Muscle layer of duodenum (tissue), 2 donors: ENCODE results near the gene SHQ1.
"Not testable (repeated sequence)": the region's sequence is repeated elsewhere in the genome, so short reads cannot be mapped to it uniquely, and the experiment has no call there.

Experiments used
- H3K27ac ChIP-seq: one replicate; pipeline ENCODE4 v1.7.0; 2013; ENCODE audit warnings: mild to moderate bottlenecking, low read length
- H3K27me3 ChIP-seq: one replicate; pipeline ENCODE4 v1.7.0; 2013; ENCODE audit warnings: low read depth, mild to moderate bottlenecking, control low read depth, low read length
- H3K36me3 ChIP-seq, 2 donors: one replicate each; pipeline ENCODE4 v1.7.0; 2013; ENCODE audit warnings: low read length in 2 of 2, control low read depth in 1 of 2, mild to moderate bottlenecking in 1 of 2; ENCODE audit not compliant: insufficient read depth in 2 of 2, control insufficient read depth in 1 of 2
- H3K4me1 ChIP-seq, 2 donors: one replicate each; pipeline ENCODE4 v1.7.0; 2013; ENCODE audit warnings: low read length in 2 of 2, mild to moderate bottlenecking in 2 of 2, control low read depth in 1 of 2, moderate library complexity in 1 of 2; ENCODE audit not compliant: insufficient read depth in 2 of 2, control insufficient read depth in 1 of 2
- H3K4me3 ChIP-seq, 2 donors: one replicate each; pipeline ENCODE4 v1.7.0; 2013; ENCODE audit warnings: low read length in 2 of 2, low read depth in 1 of 2, mild to moderate bottlenecking in 1 of 2
- H3K9me3 ChIP-seq, 2 donors: one replicate each; pipeline ENCODE4 v1.7.0; 2013; ENCODE audit warnings: low read length in 2 of 2, control low read depth in 1 of 2, mild to moderate bottlenecking in 1 of 2; ENCODE audit not compliant: control insufficient read depth in 1 of 2
- donor health status: healthy.

The SHQ1 gene

DNA sequence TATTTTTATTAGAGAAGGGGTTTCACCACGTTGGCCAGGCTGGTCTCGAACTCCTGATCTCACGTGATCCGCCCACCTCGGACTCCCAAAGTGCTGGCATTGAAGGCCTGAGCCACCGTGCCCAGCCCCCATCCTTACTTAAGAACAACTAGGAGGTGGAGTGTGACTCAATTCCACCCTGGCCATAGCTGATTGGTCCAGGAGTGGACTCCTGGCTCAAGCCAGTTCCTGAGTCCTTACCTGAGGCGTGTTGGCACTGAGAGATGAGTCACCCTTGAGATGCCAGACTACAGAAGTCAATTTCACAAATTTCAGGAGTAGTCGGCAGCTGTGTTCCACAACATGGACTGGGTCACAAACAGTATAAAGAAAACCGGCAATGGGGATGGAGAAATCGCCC lies 124.2 kb downstream of the SHQ1 start:
- no peak overlapping the region for H3K27ac ChIP-seq
- no peaks in the 10 kb centered on the region for H3K36me3 ChIP-seq
- no peak overlapping the region for H3K4me3 ChIP-seq
- no peaks in the 10 kb centered on the region for H3K27me3 ChIP-seq
- no peaks in the 10 kb centered on the region for H3K4me1 ChIP-seq
- no peaks in the 10 kb centered on the region for H3K9me3 ChIP-seq

DNA sequence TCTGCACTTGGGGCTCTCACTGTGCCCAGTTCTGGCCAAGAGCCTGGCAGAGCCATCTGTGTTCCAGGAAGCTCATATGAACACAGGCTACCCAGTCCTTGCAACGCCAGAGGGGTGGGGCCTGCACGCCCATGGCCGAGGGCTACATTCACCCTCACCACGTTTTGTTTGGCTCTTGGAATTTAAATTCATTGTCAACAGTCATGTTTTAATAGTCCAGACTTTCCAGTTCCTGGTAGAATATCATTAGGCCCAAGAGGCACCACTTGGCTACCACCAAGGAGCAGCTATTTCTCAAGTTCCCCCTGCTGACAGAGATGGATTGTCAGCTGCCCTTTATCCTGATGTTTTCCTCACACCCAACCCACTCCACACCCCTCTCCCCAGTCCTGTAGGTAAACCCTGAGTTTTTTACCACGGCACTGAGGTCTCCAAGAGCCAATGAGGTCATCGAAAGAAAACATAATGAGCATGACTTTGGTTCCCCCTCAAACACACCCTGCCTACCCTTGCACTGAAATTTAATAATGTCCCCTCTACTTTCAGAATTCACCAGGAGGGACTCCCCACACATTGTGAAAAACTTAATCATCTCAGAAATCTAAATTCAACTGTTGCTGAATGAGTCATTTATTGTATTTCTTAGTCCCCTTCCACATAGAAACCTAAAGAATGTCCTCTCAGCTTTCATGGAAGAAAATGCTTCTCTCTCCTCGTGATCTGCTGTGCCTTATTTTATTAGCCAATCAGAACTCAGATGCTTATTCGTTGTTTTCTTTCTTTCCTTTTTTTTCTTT lies 125.1 kb downstream of the SHQ1 start:
- no peak overlapping the region for H3K4me3 ChIP-seq
- no peaks in the 10 kb centered on the region for H3K9me3 ChIP-seq
- H3K36me3 ChIP-seq, result no peaks in the 10 kb centered on the region
- no peaks in the 10 kb centered on the region for H3K4me1 ChIP-seq
- no peaks in the 10 kb centered on the region for H3K27me3 ChIP-seq
- H3K27ac ChIP-seq, result no peak overlapping the region

DNA sequence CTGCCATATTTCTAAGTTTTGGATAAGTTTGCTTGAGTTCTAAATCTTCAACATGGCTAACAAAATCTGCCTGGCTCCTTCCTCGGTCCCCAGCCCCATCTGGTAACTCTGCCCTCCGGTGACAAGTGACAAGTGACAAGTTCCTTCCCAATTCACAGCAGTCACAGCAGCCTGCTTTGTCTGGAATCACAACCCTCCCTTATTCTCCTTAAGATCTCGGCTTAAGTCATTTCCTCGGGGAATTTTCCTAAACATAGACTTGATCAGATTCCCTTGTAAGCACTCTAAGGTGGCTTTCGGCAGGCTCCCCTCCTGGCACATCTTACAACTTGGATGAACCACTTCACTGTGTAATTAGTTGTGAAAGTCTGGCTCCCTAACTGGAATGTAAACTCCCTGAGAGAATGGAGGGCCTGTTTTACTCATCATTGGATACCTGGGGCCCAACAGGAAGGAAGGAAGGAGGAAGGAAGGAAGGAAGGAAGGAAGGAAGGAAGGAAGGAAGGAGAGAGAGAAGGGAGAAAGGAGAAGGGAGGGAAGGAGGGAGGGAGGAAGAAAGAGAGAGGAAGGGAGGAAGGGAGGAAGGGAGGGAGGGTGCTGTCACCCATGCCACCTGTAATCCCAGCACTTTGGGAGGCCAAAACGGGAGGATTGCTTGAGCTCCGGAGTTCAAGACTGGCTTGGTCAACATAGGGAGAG lies 126.4 kb downstream of the SHQ1 start:
- H3K9me3 ChIP-seq, result no peaks in the 10 kb centered on the region
- H3K4me1 ChIP-seq, result no peaks in the 10 kb centered on the region
- H3K27me3 ChIP-seq, result no peaks in the 10 kb centered on the region
- H3K27ac ChIP-seq, result no peak overlapping the region
- no peaks in the 10 kb centered on the region for H3K36me3 ChIP-seq
- H3K4me3 ChIP-seq, result no peak overlapping the region

DNA sequence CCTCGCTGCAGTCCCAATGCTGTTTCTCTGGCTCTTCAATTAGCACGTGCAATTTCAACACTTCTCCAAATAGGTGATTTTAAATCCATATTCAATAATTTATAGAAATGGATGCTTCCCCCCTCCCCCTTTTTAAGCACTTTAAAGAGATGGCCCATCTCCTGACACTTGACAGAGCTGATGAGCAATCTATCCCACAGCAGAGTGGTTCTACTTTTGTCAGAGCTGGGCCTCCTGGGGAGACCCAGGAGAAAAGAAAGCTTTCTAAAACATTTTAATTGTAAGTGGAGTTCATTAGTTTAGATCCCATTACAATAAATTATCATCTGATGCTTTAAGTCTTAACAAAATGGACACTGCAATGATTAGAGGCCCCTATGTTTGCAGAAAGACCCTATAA lies 127.7 kb downstream of the SHQ1 start:
- Histone ChIP-seq H3K36me3 (no peaks in the 10 kb centered on the region), H3K4me1 (no peaks in the 10 kb centered on the region), H3K9me3 (peaks cover 0 to 4% of the 10 kb centered on the region in 2 donors), H3K4me3 (no peak overlapping the region), H3K27ac (no peak overlapping the region), H3K27me3 (no peaks in the 10 kb centered on the region)

DNA sequence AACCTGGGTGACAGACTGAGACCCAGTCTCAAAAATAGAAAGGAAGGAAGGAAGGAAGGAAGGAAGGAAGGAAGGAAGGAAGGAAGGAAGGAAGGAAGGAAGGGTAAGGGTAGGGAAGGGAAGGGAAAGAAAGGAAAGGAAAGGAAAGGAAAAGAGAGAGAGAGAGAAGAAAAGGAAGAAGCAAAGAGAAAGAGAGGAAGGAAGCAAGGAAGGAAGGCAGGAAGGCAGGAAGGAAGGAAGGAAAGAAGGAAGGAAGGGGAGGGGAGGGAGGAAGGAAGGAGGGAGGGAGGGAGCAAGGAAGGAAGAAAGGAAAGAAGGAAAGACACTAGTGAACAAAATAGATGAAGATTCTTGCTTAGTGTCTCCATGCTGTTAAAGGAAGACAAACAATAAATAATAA lies 129.1 kb downstream of the SHQ1 start:
- no peaks in the 10 kb centered on the region for H3K36me3 ChIP-seq
- no peaks in the 10 kb centered on the region for H3K27me3 ChIP-seq
- H3K27ac ChIP-seq, result no peak overlapping the region
- H3K9me3 ChIP-seq, result peaks cover 0 to 4% of the 10 kb centered on the region in 2 donors
- no peak overlapping the region for H3K4me3 ChIP-seq
- H3K4me1 ChIP-seq, result no peaks in the 10 kb centered on the region

DNA sequence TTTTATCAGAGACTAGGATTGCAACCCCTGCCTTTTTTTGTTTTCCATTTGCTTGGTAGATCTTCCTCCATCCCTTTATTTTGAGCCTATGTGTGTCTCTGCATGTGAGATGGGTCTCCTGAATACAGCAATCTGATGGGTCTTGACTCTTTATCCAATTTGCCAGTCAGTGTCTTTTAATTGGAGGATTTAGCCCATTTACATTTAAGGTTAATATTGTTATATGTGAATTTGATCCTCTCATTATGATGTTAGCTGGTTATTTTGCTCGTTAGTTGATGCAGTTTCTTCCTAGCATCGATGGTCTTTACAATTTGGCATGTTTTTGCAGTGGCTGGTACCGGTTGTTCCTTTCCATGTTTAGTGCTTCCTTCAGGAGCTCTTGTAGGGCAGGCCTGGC lies 134.1 kb downstream of the SHQ1 start:
- not testable (repeated sequence) for H3K4me1 ChIP-seq, H3K9me3 ChIP-seq, H3K36me3 ChIP-seq, H3K27me3 ChIP-seq, H3K27ac ChIP-seq, H3K4me3 ChIP-seq

DNA sequence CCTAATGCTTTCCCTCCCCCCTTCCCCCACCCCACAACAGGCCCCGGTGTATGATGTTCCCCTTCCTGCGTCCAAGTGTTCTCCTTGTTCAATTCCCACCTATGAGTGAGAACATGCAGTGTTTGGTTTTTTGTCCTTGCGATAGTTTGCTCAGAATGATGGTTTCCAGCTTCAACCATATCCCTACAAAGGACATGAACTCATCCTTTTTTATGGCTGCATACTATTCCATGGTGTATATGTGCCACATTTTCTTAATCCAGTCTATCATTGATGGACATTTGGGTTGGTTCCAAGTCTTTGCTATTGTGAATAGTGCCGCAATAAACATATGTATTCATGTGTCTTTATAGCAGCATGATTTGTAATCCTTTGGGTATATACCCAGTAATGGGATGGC lies 137.8 kb downstream of the SHQ1 start:
- not testable (repeated sequence) for H3K27me3 ChIP-seq, H3K27ac ChIP-seq, H3K36me3 ChIP-seq, H3K4me1 ChIP-seq, H3K4me3 ChIP-seq, H3K9me3 ChIP-seq

DNA sequence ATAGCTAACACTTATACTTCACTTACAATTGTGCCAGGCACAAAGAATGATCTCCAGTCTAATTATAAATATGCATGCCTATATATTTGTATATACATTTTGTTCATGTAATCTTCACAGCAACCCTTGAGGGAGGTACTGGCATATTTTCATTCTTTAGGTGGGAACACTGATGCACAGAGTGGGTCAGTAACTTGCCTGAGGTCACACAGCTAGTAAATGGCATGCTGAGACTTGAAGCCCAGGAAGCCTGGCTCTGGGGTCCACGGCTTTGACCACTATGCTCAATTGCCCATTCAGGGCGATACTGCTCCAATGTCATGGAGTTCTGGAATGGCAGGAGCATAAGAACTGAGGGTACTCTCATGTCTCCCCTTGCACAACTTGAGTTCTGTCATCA lies 139.8 kb downstream of the SHQ1 start:
- H3K36me3 ChIP-seq, result no peaks in the 10 kb centered on the region
- H3K9me3 ChIP-seq, result no peaks in the 10 kb centered on the region
- no peak overlapping the region for H3K4me3 ChIP-seq
- no peak overlapping the region for H3K27ac ChIP-seq
- no peaks in the 10 kb centered on the region for H3K4me1 ChIP-seq
- H3K27me3 ChIP-seq, result no peaks in the 10 kb centered on the region

DNA sequence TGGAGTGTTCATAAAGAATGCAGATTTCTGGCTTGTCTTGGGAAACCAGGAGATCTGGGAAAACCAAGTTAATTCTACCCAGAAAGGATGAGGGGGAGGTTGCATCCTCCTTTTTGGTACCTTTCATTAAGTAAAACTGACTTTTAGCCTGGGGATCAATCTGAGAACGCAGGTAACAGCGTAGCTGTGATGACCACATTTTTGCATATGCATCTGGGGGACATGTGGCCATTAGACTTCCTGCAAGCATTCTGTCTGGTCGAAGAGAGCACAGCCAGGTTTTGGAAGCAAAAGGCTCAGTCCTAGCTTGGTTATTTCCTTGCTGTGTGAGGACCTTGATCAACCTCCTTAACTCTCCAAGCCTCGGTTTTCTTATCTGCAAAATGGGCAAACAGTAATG lies 145.2 kb downstream of the SHQ1 start:
- H3K4me3 ChIP-seq, result no peak overlapping the region
- H3K9me3 ChIP-seq, result no peaks in the 10 kb centered on the region
- no peak overlapping the region for H3K27ac ChIP-seq
- no peaks in the 10 kb centered on the region for H3K36me3 ChIP-seq
- no peaks in the 10 kb centered on the region for H3K27me3 ChIP-seq
- H3K4me1 ChIP-seq, result no peaks in the 10 kb centered on the region

DNA sequence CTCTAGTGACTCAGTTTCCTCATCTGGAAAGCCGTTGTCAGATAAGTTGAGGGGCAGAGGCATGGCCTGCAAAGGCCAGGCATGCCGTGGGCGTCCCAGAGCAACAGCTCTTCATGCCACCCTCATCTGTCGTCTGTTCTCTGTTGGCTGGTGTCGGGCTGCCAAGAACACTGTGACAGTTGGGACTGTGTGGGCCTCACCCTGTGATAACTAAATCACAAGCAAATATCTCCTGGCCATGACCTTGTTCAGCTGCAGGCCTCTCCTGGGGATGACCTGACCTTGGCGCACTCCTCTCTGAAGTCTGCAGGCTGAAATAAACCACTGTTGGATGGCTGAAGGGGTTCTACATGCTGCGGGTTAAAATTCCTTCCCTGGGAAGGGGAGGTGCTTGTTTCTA lies 145.9 kb downstream of the SHQ1 start:
- Histone ChIP-seq H3K36me3 (no peaks in the 10 kb centered on the region), H3K27me3 (no peaks in the 10 kb centered on the region), H3K9me3 (no peaks in the 10 kb centered on the region), H3K4me3 (no peak overlapping the region), H3K4me1 (no peaks in the 10 kb centered on the region), H3K27ac (no peak overlapping the region)

DNA sequence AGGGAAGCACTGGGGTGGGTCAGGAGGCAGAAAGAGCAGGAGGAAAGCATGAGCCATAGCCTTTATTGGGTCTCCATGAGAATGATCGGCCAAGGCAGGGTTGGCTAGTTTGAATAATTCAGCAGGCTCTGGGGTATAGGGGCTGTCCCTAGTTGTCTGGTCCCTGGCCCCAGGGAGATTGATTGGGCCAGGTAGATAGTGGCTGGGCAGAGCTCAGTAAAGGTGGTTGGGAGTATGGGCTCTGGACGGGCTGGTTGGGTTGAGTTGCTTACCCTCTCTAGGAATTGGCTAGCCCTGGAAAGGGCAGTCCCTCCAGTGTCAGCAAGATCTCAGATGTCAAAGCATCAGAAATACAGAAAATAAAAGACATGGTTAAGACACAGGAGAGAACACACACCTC lies 148.1 kb downstream of the SHQ1 start:
- Histone ChIP-seq H3K9me3 (no peaks in the 10 kb centered on the region), H3K4me3 (no peak overlapping the region), H3K36me3 (no peaks in the 10 kb centered on the region), H3K4me1 (no peaks in the 10 kb centered on the region), H3K27ac (no peak overlapping the region), H3K27me3 (no peaks in the 10 kb centered on the region)

DNA sequence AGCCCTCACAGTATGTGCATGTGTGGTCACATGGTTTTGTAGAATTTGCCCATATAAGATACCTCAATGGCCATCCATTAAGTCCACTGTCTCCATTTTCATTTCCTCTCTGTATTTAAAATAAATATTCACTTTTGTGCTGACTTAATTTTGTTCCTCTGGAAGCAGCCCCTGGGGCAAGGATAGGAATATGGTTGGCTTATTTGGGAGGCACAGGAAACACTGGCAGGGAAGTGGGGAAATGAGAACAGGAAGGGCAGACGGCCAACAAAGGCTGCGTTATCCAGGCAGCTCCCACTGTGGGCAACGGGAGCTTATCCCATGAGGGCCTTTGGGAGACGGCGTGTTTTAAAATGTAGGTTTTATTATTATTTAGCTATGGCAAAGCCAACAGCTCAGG lies 148.6 kb downstream of the SHQ1 start:
- no peaks in the 10 kb centered on the region for H3K36me3 ChIP-seq
- no peaks in the 10 kb centered on the region for H3K9me3 ChIP-seq
- peaks cover 0 to under 1% of the 10 kb centered on the region in 2 donors for H3K4me1 ChIP-seq
- H3K4me3 ChIP-seq, result no peak overlapping the region
- H3K27me3 ChIP-seq, result no peaks in the 10 kb centered on the region
- no peak overlapping the region for H3K27ac ChIP-seq
